GM12878 (cell line): ENCODE data around the gene LRSAM1. TPM values are rescaled to one million over a fixed set of nuclear protein-coding genes. Genes with fewer than 3 reads are reported as not detected.

Experiments used
- ATAC-seq: fragments of 200-7000 bp; cut with Tn5 transposase; 3 replicates; pipeline ENCODE4 v1.9.1; 2020; ENCODE audit warnings: mild to moderate bottlenecking, moderate library complexity
- BruUV-seq: library from RNA; stranded (reverse); fragments of 400-500 nt; replicated peaks from 2 replicates; lab custom pipeline; 2021; lab: Mats Ljungman, UMichigan
- CTCF ChIA-PET: fragments of 300-600 bp; sonication (Branson Sonifier 250); formaldehyde crosslinking; extraction: SDS; loops from one replicate; lab custom pipeline; 2021; ENCODE audit warnings: inconsistent platforms; lab: Yijun Ruan, JAX
- POLR2A ChIA-PET: fragments of 350-600 bp; formaldehyde crosslinking; extraction: SDS; loops from one replicate; lab custom pipeline; 2021; ENCODE audit warnings: inconsistent platforms; lab: Charles Lee
- RAD21 ChIA-PET: fragments of 300-600 bp; sonication (Branson Sonifier 250); formaldehyde crosslinking; loops from one replicate; lab custom pipeline; 2023; ENCODE audit warnings: antibody characterized with exemption; ENCODE audit not compliant: unreplicated experiment; lab: Charles Lee
- SMC1A ChIA-PET: fragments of 300-600 bp; sonication (Branson Sonifier 250); formaldehyde crosslinking; loops from one replicate; lab custom pipeline; 2023; ENCODE audit not compliant: unreplicated experiment, uncharacterized antibody; lab: Charles Lee
- DNase-seq: peaks from one replicate; pipeline ENCODE4 v3.0.0-alpha.2; 2011; ENCODE audit warnings: low read depth, low spot score
- FAIRE-seq: peaks from 3 replicates; lab custom pipeline; 2011; peaks lifted over from hg19 to GRCh38; lab: Jason Lieb, UNC
- H2AFZ ChIP-seq: 2 replicates; pipeline ENCODE4 v1.6.0; 2011; ENCODE audit warnings: low read depth, low read length, control low read depth; ENCODE audit not compliant: control insufficient read depth
- H3K27ac ChIP-seq: 2 replicates; pipeline ENCODE4 v1.5.1; 2011; ENCODE audit warnings: control low read depth; ENCODE audit not compliant: control insufficient read depth, insufficient read depth
- H3K27me3 ChIP-seq, 2 experiments: replicated peaks in 1 of 2; 2 replicates each; pipeline versions ENCODE4 v1.6.0 to v1.6.1; 2011; ENCODE audit warnings: low read length in 1 of 2; ENCODE audit not compliant: control insufficient read depth in 2 of 2, insufficient read depth in 2 of 2
- H3K36me3 ChIP-seq, 2 experiments: 2 replicates each; pipeline ENCODE4 v1.5.1; 2011; ENCODE audit warnings: low read length in 1 of 2; ENCODE audit not compliant: control insufficient read depth in 2 of 2, insufficient read depth in 2 of 2
- H3K4me1 ChIP-seq: 2 replicates; pipeline ENCODE4 v1.6.1; 2011; ENCODE audit warnings: mild to moderate bottlenecking, low read length, moderate library complexity, mixed read lengths; ENCODE audit not compliant: control insufficient read depth, insufficient read depth
- H3K4me2 ChIP-seq: 2 replicates; pipeline ENCODE4 v1.6.0; 2011; ENCODE audit warnings: control low read depth; ENCODE audit not compliant: control insufficient read depth, insufficient read depth
- H3K4me3 ChIP-seq: fragments of 200-600 bp; sonication (generic); 2 replicates; pipeline ENCODE4 v1.5.1; 2016
- H3K79me2 ChIP-seq: 2 replicates; pipeline ENCODE4 v1.6.0; 2011; ENCODE audit warnings: low read length; ENCODE audit not compliant: control insufficient read depth, insufficient read depth
- H3K9ac ChIP-seq: 2 replicates; pipeline ENCODE4 v1.8.0; 2011; ENCODE audit warnings: low read length, control low read depth, mixed read lengths; ENCODE audit not compliant: control insufficient read depth, insufficient read depth
- H3K9me3 ChIP-seq: replicated peaks from 3 replicates; pipeline ENCODE4 v1.5.1; 2011; ENCODE audit warnings: mild to moderate bottlenecking, low read length; ENCODE audit not compliant: control insufficient read depth, insufficient read depth
- H4K20me1 ChIP-seq: 2 replicates; pipeline ENCODE4 v1.6.0; 2011; ENCODE audit not compliant: control insufficient read depth, insufficient read depth
- BHLHE40 ChIP-seq, 2 experiments: fragments of 450-650 bp in 1 of 2; IDR thresholded peaks; 2 replicates each; pipeline ENCODE4 v1.6.1; 2011 to 2017; ENCODE audit warnings: low read depth in 2 of 2, borderline replicate concordance in 1 of 2, improper control_type of control experiment in 1 of 2, low read length in 1 of 2, mild to moderate bottlenecking in 1 of 2
- CBFB ChIP-seq: IDR thresholded peaks from 2 replicates; pipeline ENCODE4 v1.6.1; 2016; ENCODE audit warnings: antibody characterized with exemption, low read depth
- CBX5 ChIP-seq: sonication (generic); IDR thresholded peaks from 2 replicates; pipeline ENCODE4 v1.6.1; 2016; ENCODE audit warnings: low read depth, moderate library complexity, mild to moderate bottlenecking, inconsistent platforms
- E2F8 ChIP-seq: fragments of 450-650 bp; IDR thresholded peaks from 2 replicates; pipeline ENCODE4 v1.6.1; 2018; ENCODE audit warnings: mild to moderate bottlenecking, low read depth, moderate library complexity; ENCODE audit not compliant: partially characterized antibody
- ESRRA ChIP-seq: IDR thresholded peaks from 2 replicates; pipeline ENCODE4 v1.6.1; 2012; ENCODE audit warnings: mild to moderate bottlenecking, low read length, improper control_type of control experiment
- IKZF2 ChIP-seq, 2 experiments: fragments of 450-650 bp; IDR thresholded peaks; 2 replicates each; pipeline ENCODE4 v1.6.1; 2017; ENCODE audit warnings: mild to moderate bottlenecking in 2 of 2, moderate library complexity in 2 of 2
- IRF4 ChIP-seq: IDR thresholded peaks from 2 replicates; pipeline ENCODE4 v1.6.1; 2011; ENCODE audit warnings: low read depth, low read length
- MXI1 ChIP-seq: fragments of 150-350 bp; IDR thresholded peaks from 2 replicates; pipeline ENCODE4 v1.6.1; 2011; ENCODE audit warnings: low read depth, mild to moderate bottlenecking, inconsistent platforms, low read length, improper control_type of control experiment
- SMC3 ChIP-seq: IDR thresholded peaks from 2 replicates; pipeline ENCODE4 v1.6.1; 2011; ENCODE audit warnings: low read length, improper control_type of control experiment, borderline replicate concordance
- SUZ12 ChIP-seq: fragments of 200-600 bp; sonication (generic); IDR thresholded peaks from one replicate; pipeline ENCODE4 v1.6.1; 2018; ENCODE audit warnings: antibody characterized with exemption, mild to moderate bottlenecking; ENCODE audit not compliant: unreplicated experiment
- TCF3 ChIP-seq: IDR thresholded peaks from 2 replicates; pipeline ENCODE4 v1.6.1; 2012; ENCODE audit warnings: low read depth, mild to moderate bottlenecking, low read length, borderline replicate concordance; ENCODE audit not compliant: insufficient read depth
- YY1 ChIP-seq: IDR thresholded peaks from 2 replicates; pipeline ENCODE4 v1.6.1; 2011; ENCODE audit warnings: low read depth, mild to moderate bottlenecking, low read length
- ZBTB33 ChIP-seq: fragments of 450-650 bp; IDR thresholded peaks from 2 replicates; pipeline ENCODE4 v1.6.1; 2017; ENCODE audit warnings: mild to moderate bottlenecking
- ZNF592 ChIP-seq: fragments of 450-650 bp; IDR thresholded peaks from 2 replicates; pipeline ENCODE4 v1.6.1; 2017; ENCODE audit warnings: mild to moderate bottlenecking, moderate library complexity
- WGBS: methylation state at CpG from one replicate; pipeline ENCODE4 v1.1.6; 2016; ENCODE audit warnings: low lambda C conversion rate; ENCODE audit not compliant: insufficient replicate concordance, insufficient coverage; ENCODE audit errors: missing lambda C conversion rate; 5-methylcytosine and 5-hydroxymethylcytosine counted together
- in situ Hi-C: fragments of 300-500 bp; cut with MboI; formaldehyde crosslinking; loops from 9 replicates; pipeline ENCODE4 v1.14.3; 2018; ENCODE audit warnings: mixed read lengths
- intact Hi-C: fragments of 100-400 bp; cut with micrococcal nuclease; formaldehyde crosslinking; loops from one replicate; pipeline ENCODE4 v1.14.2; 2022; ENCODE audit not compliant: unreplicated experiment
- polyA plus RNA-seq, 11 experiments: library from polyadenylated mRNA; depleted of rRNA in 4 of 11; unstranded in 6 of 11; stranded (reverse) in 5 of 11; fragments of >200 nt; fragmentation: Nextera tagmentation in 4 of 11; fragmentation: Illumina TruSeq in 1 of 11; extraction: Ambion mirVana in 4 of 11; extraction: Trizol in 1 of 11; gene quantifications; 1 replicate in 1 of 11; 2 replicates in 10 of 11; pipeline versions ENCODE4 v1.2.1 to v1.2.3, GENCODE V29; 2011 to 2016; ENCODE audit warnings: inconsistent platforms in 2 of 11, missing spikeins in 2 of 11, low read depth in 1 of 11
- total RNA-seq, 4 experiments: library from RNA; depleted of rRNA in 3 of 4; stranded (reverse); fragments of >200 nt in 3 of 4; fragmentation: Illumina TruSeq in 1 of 4; extraction: Trizol in 1 of 4; gene quantifications; 2 replicates each; pipeline versions ENCODE4 v1.2.1 to v1.2.3, GENCODE V29; 2013 to 2021

LRSAM1 gene
- total and polyA plus RNA-seq, 10 of the 15 experiments (the other 5 are each of a cell fraction or from before 2014, with no cell fraction given) = 0.14 to 23.4 (median 11.7) TPM

GRCh38 chr9:127452691-127453090, 1.4 kb downstream of the LRSAM1 start:
- intact Hi-C loops (loop anchor here (10.0 kb wide), 1 partner anchor 238 kb away; no protein-coding TSS in a partner anchor), in situ Hi-C loops (no loop called here)
- POLR2A ChIA-PET = interaction anchor here (0.8 to 3.7 kb wide), 2 partner anchors 8 to 29 kb away, joined by 3 to 26 read pairs; partner anchors contain the start of gene ZNF79
- Histone ChIP-seq H3K4me3 (peak overlapping the region; percentile 91), H3K9ac (no peak overlapping the region), H2AFZ (no peak overlapping the region), H3K27me3 (no peaks in the 10 kb centered on the region), H3K79me2 (peaks cover 46% of the 10 kb centered on the region), H3K27ac (no peak overlapping the region), H3K4me2 (peak overlapping the region; percentile 39), H3K4me1 (peaks cover 6% of the 10 kb centered on the region; the same call in 1 of the 2 replicates), H4K20me1 (peaks cover 11% of the 10 kb centered on the region), H3K9me3 (no peaks in the 10 kb centered on the region), H3K36me3 (peaks cover 4 to 23% of the 10 kb centered on the region in 2 experiments)
- WGBS = 76% methylated on average over 4 of the region's 4 CpGs
- RAD21 ChIA-PET = interaction anchor here (0.9 to 2.2 kb wide), 4 partner anchors 29 to 282 kb away, joined by 3 to 9 read pairs (median 4); partner anchors contain the start of genes SLC2A8, TOR2A and ZNF79
- FAIRE-seq (no peak), DNase-seq (no peak), ATAC-seq (no peak)
- BruUV-seq = no TSS peak
- CTCF ChIA-PET = no interaction called here
- SMC1A ChIA-PET = no interaction called here
- TF ChIP-seq YY1 = no peak
- no peak for TF ChIP-seq MXI1
- TF ChIP-seq SMC3 = no peak
- TF ChIP-seq TCF3 = no peak
- TF ChIP-seq IKZF2 (IDR thresholded peaks at IDR 0.05) = no peak
- TF ChIP-seq BHLHE40 (IDR thresholded peaks at IDR 0.05; ENCODE audit: borderline replicate concordance in 1 of 2, low read depth in 2 of 2, low read length in 1 of 2) = no peak
- no peak for TF ChIP-seq ZBTB33
- no peak for TF ChIP-seq ESRRA
- no peak for TF ChIP-seq ZNF592
- no peak for TF ChIP-seq SUZ12
- no peak for TF ChIP-seq CBFB
- TF ChIP-seq CBX5 = no peak
- TF ChIP-seq E2F8 = no peak
- no peak for TF ChIP-seq IRF4
